ENCODE measurements around the gene NDUFB11.

The NDUFB11 gene

GRCh38 chrX:47175588-47175980, 31.1 kb upstream of the NDUFB11 start:
- TF ChIP-seq FOXP2 (optimal IDR thresholded peaks at IDR 0.05; ENCODE audit: borderline replicate concordance, extremely low read depth, extremely low read length, insufficient read depth) (no peak), TAF1 (IDR thresholded peaks at IDR 0.05; ENCODE audit: borderline replicate concordance, insufficient read depth, low read length) (no peak)

DNA sequence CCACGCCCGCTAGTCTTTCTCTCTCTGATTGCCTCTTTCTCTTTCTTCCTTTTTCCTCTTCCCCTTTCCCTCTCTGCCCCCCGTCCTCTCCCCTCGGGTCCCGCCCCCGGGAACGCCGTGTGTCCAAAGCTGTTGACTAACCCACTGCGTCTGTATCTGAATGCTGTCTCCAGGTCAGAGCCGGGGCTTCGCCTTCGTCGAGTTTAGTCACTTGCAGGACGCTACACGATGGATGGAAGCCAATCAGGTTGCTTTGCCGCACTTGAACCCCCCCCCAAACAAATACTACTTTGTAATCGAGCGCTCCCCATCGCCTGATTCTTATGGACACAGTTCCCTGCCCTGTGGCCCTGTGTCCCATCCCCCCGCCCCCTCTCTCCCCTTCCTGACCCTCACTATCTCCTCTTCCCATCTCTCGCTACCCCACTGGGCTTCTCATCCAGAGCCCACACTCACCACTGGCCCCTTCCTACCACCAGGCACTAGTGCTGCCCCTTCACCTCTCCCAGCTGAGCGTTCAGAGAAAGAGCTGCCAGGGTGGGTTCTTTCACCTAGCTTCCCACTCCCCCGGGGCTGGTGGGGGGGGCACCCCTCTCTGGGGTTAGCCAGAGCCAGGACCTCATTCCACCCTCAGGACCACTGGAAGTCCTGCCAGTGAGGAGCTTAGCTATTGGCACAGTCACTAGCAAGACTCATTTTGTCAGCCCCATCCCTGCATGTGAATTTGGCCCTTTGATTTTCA, 30.5 kb upstream of the NDUFB11 start:
- TF ChIP-seq SIN3A (IDR thresholded peaks at IDR 0.05; ENCODE audit: borderline replicate concordance, insufficient read depth, low read length): no peak
- no peak for TF ChIP-seq REST (IDR thresholded peaks at IDR 0.05; ENCODE audit: insufficient read depth in 1 of 2, low read depth in 2 of 2, low read length in 2 of 2)
- no peak for TF ChIP-seq POLR2AphosphoS5 (IDR thresholded peaks at IDR 0.05; ENCODE audit: low read depth, low read length)
- no peak for TF ChIP-seq TAF1 (IDR thresholded peaks at IDR 0.05; ENCODE audit: borderline replicate concordance, insufficient read depth, low read length)
- no peak for TF ChIP-seq FOXP2 (optimal IDR thresholded peaks at IDR 0.05; ENCODE audit: borderline replicate concordance, extremely low read depth, extremely low read length, insufficient read depth)

- TF ChIP-seq POLR2AphosphoS5 (IDR thresholded peaks at IDR 0.05; ENCODE audit: low read depth, low read length): no peak
- TF ChIP-seq SIN3A (IDR thresholded peaks at IDR 0.05; ENCODE audit: borderline replicate concordance, insufficient read depth, low read length): no peak
These were observed 29.9 kb upstream of the NDUFB11 start for GRCh38 chrX:47174376-47174775.

DNA sequence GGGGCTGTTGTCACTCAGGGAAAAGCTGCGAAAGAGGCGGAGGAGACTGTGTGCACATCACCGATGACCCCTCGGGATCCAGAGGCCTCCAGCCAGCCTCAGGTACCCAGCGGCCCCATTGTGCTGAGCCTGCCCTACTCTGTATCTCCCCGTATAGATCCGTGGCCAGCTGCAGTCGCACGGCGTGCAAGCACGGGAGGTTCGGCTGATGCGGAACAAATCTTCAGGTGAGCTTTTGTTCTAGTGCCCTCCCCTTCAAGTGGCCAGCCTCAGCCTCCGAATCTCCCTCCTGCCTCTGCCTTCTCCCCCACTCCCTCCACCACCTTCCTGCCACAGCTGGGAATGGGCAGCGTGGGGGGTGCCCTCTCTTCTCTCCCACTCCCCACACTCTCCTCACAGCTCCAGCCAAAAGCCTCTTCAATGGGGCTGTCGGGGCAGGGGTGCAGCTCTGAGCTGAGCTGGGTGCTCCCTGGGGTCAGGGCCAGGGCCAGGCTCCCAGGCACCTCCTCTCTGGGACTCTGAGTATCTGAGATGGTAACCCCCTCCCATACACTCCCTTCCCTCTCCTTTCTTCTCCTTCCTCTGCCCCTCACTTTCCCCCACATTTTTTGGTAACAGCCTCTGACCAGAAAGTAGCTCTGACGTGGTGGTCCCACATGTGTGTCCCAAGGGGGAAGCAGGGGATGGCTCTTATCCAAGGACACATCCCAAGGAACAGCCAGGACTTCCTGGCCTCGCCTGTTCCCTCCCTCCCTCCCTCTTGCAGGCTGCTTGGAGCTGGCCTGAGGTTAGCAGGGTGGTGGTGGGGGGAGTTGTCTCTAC, 28.7 kb upstream of the NDUFB11 start:
- TF ChIP-seq FOXP2 (optimal IDR thresholded peaks at IDR 0.05; ENCODE audit: borderline replicate concordance, extremely low read depth, extremely low read length, insufficient read depth) (no peak), SIN3A (IDR thresholded peaks at IDR 0.05; ENCODE audit: borderline replicate concordance, insufficient read depth, low read length) (no peak), REST (IDR thresholded peaks at IDR 0.05; ENCODE audit: insufficient read depth in 1 of 2, low read depth in 2 of 2, low read length in 2 of 2) (no peak), POLR2AphosphoS5 (IDR thresholded peaks at IDR 0.05; ENCODE audit: low read depth, low read length) (no peak), TAF1 (IDR thresholded peaks at IDR 0.05; ENCODE audit: borderline replicate concordance, insufficient read depth, low read length) (no peak)

DNA sequence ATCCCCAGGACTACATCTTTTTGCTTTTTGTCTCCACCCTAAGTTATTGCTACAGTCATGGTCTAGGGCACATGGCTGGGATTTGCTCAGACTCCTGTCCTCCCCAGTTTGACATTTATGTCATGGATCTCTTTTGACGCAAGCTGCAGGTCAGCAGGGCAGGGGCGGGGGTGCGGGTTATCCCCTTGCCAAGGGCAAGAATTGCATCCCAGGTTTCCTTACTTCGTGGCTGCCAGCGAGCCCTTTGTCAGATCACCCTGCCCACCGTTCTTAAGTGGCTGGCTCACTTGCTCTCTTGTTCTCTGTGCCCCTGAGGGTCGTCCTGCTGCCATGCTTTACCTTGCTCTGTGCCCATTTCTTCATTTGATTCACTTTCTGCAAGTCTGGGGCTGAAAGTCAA, 28.0 kb upstream of the NDUFB11 start:
- TF ChIP-seq POLR2AphosphoS5 (IDR thresholded peaks at IDR 0.05; ENCODE audit: low read depth, low read length) (no peak), REST (IDR thresholded peaks at IDR 0.05; ENCODE audit: insufficient read depth in 1 of 2, low read depth in 2 of 2, low read length in 2 of 2) (no peak), FOXP2 (optimal IDR thresholded peaks at IDR 0.05; ENCODE audit: borderline replicate concordance, extremely low read depth, extremely low read length, insufficient read depth) (no peak), SIN3A (IDR thresholded peaks at IDR 0.05; ENCODE audit: borderline replicate concordance, insufficient read depth, low read length) (no peak), TAF1 (IDR thresholded peaks at IDR 0.05; ENCODE audit: borderline replicate concordance, insufficient read depth, low read length) (no peak)

GRCh38 chrX:47171996-47172395, 27.5 kb upstream of the NDUFB11 start:
- TF ChIP-seq FOXP2 (optimal IDR thresholded peaks at IDR 0.05; ENCODE audit: borderline replicate concordance, extremely low read depth, extremely low read length, insufficient read depth): no peak
- TF ChIP-seq TAF1 (IDR thresholded peaks at IDR 0.05; ENCODE audit: borderline replicate concordance, insufficient read depth, low read length): no peak
- no peak for TF ChIP-seq SIN3A (IDR thresholded peaks at IDR 0.05; ENCODE audit: borderline replicate concordance, insufficient read depth, low read length)
- no peak for TF ChIP-seq REST (IDR thresholded peaks at IDR 0.05; ENCODE audit: insufficient read depth in 1 of 2, low read depth in 2 of 2, low read length in 2 of 2)
- TF ChIP-seq POLR2AphosphoS5 (IDR thresholded peaks at IDR 0.05; ENCODE audit: low read depth, low read length): no peak

Measured in PFSK-1 (cell line).